HG03457 (cell line): Measurements from ENCODE around the gene SLC2A4.
"Not testable (repeated sequence)": the region's sequence is repeated elsewhere in the genome, so short reads cannot be mapped to it uniquely, and the experiment has no call there.

Source experiments
- ATAC-seq: cut with Tn5 transposase; IDR thresholded peaks from one replicate; pipeline ENCODE4 v1.9.1; 2021; ENCODE audit warnings: moderate number of reproducible peaks; ENCODE audit not compliant: unreplicated experiment

SLC2A4 gene

DNA sequence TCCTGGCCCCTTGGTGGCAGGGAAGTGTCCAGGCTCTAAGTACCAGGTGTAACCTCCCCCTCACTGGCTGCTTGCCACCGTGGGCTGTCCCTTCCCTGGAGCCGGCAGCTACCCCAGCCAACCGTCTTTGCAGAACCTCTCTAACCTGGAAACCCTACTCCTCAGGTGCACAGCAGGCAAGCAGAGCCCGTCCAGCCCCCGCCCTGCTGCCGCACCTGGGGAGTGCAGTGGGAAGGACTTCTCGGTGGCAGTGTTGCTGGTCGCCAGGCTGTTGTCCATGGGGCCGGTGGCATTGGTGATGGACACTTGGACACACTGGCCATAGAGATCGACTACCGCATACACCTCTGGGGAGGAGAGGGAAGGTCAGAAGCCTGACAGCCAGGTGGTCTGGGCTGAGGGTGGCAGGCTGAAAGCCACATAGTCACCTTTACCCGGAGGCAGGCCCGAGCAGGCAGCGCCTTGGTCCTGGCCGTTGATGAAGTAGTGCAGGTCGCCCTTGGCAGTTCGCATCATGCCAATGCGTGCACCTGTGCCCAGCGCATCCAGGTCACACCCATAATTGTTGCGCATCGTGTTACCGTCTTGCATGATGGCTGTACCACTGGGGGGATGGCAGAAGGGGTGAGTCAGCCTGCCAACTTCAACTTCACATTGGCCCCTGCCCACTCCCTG lies 41.1 kb downstream of the SLC2A4 start:
- no peak for ATAC-seq

DNA sequence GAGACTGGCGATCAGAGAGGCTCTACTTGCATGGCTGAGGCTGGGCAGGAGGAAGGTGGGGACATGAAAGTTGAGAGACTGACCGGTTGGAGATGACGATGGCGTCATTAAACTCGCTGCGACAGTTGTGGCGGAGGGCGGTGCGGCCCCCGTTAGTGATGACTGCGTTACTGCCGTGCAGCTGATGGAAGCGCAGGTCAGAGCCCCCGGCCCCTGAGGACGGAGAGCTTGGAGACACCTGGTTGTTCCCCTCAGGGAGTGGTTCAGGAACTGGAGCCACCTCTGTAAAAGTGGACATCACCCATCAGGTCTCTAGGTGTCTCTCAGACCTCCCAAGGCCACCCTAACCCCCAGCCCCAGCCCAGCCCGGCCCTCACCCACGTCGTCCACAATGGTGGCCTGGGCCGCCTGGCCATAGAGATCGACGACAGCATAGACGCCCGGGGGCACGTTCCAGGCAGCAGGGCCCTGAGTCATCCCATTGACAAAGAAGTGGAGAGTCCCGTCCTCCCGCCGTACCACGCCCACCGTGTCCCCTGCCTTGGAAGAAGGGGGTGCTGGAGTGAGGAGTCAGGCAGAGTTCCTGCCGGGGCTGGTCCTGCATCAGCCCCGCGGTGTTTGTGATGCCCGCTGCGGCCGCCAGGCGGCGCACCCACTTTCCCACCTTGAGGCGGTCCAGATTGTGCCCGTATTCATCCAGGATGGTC lies 42.4 kb downstream of the SLC2A4 start:
- no peak for ATAC-seq

- ATAC-seq: no peak
Measured at GRCh38 chr17:7324438-7324779, 42.9 kb downstream of the SLC2A4 start.

GRCh38 chr17:7325031-7325528 lies 43.6 kb downstream of the SLC2A4 start:
- no peak for ATAC-seq

GRCh38 chr17:7326186-7326585 lies 44.7 kb downstream of the SLC2A4 start:
- ATAC-seq: no peak

DNA sequence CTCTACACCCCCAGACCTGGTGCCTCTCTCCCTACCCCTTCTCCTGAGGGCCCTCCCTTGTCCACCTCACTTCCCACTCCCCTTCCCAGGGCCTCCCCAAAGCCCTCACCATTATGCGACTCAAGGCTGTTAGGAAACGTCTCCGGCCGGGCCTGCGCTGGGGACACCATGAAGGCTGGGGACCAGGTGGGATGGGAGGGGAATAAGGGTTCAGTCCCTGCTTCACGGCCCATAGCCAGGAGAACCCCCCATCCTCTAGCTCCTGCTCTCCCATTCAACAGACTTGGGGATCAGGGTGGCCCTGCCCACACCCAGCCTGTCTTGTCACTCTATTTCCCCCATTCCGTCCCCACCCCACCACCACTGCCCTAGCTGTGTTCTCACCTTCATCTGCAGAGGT lies 45.5 kb downstream of the SLC2A4 start:
- ATAC-seq: no peak

GRCh38 chr17:7327501-7327900 lies 46.0 kb downstream of the SLC2A4 start:
- no peak for ATAC-seq

- no peak for ATAC-seq
Measured at GRCh38 chr17:7328009-7328408, 46.5 kb downstream of the SLC2A4 start.

DNA sequence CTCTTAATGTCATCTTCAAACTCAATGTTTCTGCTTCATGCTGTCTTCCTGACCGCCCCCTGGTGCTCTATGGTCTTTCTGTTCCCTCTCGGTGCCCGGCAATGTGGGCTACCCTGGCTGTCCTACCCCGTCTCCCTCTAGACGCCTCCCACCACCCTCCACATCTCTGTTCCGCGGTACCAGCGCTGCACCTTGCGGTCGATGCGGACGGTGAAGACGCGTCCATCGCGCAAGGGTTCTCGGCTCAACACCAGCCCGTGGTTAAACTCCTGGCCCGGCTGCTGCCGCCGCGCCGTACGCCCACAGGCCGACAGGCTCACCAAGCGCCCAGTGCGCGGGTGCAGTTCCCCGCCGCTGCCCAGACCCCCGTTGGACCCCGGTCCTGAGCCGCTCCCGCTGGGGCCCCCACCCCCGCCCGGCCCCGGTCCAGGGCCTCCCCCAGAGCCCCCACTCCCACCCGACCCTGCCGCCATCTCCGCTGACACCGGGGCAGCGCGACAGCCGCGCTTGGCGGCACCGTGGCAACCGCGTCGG lies 47.4 kb downstream of the SLC2A4 start, which contains the start of gene NEURL4:
Gene NEURL4 (minus strand): TSS at position 496 of the 534 bp plus-strand sequence. CDS start 23 bp downstream, at position 473.
- ATAC-seq: no peak

- peak; percentile 47 for ATAC-seq
Measured at GRCh38 chr17:7329374-7329996, 48.0 kb downstream of the SLC2A4 start.

DNA sequence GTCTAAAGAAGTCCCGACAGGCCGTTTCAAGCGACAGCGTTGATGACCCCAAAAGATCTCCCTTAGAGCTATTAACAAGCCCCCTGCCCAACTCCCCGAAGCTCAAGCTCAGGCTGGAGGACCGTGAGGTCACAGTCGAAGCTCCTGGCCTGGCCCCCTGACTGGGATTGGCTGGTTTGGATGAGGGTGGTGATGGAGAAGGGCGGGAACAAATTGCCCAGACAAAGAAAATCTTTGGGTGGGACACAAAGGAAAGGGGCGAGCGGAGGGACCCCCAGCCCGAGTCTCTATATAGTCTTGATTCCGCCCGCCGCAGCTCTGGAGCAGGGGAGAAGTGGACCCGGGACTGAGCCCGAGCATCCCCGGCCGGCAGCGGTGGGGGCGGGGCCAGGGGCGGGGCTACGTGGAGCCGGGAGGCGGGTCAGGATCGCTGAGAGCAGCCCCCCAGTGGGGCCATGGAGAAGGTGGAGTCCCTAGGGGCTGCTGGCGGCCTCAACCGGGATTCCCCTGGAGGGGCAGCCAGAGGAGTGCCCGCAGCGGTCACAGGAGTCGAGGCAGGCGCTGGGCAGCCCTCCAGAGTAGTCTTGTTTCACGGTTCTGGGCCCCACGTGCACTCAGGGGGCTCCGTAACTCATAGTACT lies 48.6 kb downstream of the SLC2A4 start:
- peak; percentile 36 for ATAC-seq

DNA sequence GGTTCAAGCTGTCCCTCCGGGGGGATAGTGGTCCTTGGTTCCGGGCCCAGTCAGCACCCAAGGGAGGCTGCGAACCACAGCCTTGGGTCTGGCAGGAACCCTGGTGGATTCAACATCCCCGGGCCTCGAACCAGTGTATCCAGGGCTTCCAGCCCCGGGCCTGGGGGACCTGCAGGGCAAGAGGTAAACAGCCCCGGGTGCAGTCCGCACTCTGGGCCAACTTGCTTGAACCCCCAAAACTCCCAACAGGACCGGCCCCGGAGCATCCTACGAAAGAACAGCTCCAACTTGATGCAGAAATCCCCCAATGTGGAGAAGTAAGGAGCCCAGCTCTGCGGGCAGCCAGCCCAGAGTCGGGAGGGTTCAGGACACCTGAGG lies 49.1 kb downstream of the SLC2A4 start:
- no peak for ATAC-seq

- ATAC-seq: no peak
Measured at GRCh38 chr17:7332111-7332510, 50.6 kb downstream of the SLC2A4 start.

DNA sequence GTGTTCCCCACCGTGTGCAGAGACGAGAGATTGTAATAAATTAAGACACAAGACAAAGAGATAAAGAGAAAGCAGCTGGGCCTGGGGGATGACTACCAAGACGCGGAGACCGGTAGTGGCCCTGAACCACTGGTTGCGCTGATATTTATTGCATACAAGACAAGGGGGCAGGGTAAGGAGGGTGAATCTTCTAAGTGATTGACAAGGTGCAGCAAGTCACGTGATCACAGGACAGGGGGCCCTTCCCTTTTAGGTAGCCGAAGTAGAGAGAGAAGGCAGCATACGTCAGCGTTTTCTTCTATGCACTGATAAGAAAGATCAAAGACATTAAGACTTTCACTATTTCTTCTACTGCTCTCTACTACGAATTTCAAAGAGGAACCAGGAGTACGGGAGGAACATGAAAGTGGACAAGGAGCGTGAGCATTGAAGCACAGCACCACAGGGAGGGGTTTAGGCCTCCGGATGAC lies 51.1 kb downstream of the SLC2A4 start:
- not testable (repeated sequence) for ATAC-seq

DNA sequence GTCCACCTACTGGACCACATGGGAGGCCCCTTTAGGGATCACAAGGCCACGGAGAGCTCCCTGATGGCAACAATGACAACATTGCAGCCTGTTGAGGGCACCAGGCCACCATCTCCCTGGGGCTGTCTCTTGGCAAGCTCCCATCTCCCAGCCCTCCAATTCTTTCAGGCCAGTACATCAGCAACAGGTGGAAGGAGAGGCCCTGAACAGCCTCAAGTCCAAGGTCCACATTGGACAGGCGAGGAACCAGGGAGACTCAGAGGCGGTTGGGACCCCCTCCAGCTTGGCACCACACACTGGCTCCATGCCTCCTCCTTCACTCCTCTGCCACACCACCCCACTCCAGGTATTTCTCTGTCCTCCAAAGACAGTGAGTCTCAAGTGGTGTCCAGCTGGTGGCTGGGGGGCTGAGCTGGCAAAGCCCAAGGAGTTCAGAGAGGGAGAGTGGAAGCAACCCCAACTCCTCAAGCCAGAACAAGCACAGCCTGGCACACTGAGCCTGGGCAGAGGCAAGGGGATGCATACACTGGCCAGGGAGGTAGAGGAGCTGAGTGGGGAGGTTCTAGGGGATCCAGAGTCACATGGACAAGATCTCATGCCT lies 53.5 kb downstream of the SLC2A4 start:
- ATAC-seq: no peak

GRCh38 chr17:7335765-7336164 lies 54.2 kb downstream of the SLC2A4 start:
- not testable (repeated sequence) for ATAC-seq

GRCh38 chr17:7336240-7337175 lies 55.0 kb downstream of the SLC2A4 start, which contains the start of gene ACAP1:
Gene ACAP1, plus strand, starts transcription at chr17:7336529. Its CDS starts 206 bp downstream, at chr17:7336735.
- no peak for ATAC-seq

DNA sequence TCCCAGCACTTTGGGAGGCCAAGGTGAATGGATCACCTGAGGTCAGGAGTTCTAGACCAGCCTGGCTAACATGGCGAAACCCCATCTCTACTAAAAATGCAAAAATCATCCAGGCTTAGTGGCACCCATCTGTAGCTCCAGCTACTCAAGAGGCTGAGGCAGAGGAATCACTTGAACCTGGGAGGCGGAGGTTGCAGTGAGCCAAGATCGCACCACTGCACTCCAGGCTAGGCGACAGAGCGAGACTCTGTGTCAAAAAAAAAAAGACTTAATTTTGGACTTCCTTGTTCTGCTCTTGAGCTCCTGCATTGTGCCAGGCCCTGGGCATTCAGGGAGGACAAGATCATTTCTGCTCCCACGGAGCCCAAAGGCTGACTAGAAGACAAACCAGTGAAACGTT lies 56.1 kb downstream of the SLC2A4 start:
- not testable (repeated sequence) for ATAC-seq
